H1 (cell line): ENCODE measurements around the gene SPIRE1.

Experiments used
- CHD1 ChIP-seq: IDR thresholded peaks from 2 replicates; pipeline ENCODE4 v1.6.1; 2012; ENCODE audit warnings: low read depth, low read length, improper control_type of control experiment
- CREB1 ChIP-seq: IDR thresholded peaks from 2 replicates; pipeline ENCODE4 v1.6.1; 2012; ENCODE audit warnings: inconsistent platforms
- CTCF ChIP-seq, 3 experiments: IDR thresholded peaks; 1 replicate in 2 of 3; 2 replicates in 1 of 3; pipeline versions ENCODE4 v1.5.1 to v1.6.1; 2011; ENCODE audit warnings: low read length in 3 of 3, mild to moderate bottlenecking in 3 of 3, inconsistent platforms in 2 of 3, low read depth in 1 of 3, moderate library complexity in 1 of 3; ENCODE audit not compliant: insufficient read depth in 1 of 3; ENCODE audit errors: control extremely low read depth in 1 of 3
- HDAC2 ChIP-seq, 2 experiments: fragments of 300-600 bp in 1 of 2; sonication (generic) in 1 of 2; IDR thresholded peaks; 2 replicates each; pipeline ENCODE4 v1.6.1; 2011 to 2012; ENCODE audit warnings: low read depth in 2 of 2, low read length in 2 of 2, mild to moderate bottlenecking in 2 of 2, moderate library complexity in 2 of 2, borderline replicate concordance in 1 of 2, inconsistent platforms in 1 of 2
- SIRT6 ChIP-seq: IDR thresholded peaks from one replicate; pipeline ENCODE4 v1.7.1; 2012; ENCODE audit warnings: low read length, inconsistent platforms
- TAF1 ChIP-seq: IDR thresholded peaks from 2 replicates; pipeline ENCODE4 v1.6.1; 2011; ENCODE audit warnings: mild to moderate bottlenecking, low read depth, low read length
- TF ChIP-seq, protein P1 (sequence below): IDR thresholded peaks from 2 replicates; pipeline ENCODE4 v1.6.1; 2011; ENCODE audit warnings: low read depth, mild to moderate bottlenecking, low read length; ENCODE audit not compliant: insufficient read depth

DNA sequence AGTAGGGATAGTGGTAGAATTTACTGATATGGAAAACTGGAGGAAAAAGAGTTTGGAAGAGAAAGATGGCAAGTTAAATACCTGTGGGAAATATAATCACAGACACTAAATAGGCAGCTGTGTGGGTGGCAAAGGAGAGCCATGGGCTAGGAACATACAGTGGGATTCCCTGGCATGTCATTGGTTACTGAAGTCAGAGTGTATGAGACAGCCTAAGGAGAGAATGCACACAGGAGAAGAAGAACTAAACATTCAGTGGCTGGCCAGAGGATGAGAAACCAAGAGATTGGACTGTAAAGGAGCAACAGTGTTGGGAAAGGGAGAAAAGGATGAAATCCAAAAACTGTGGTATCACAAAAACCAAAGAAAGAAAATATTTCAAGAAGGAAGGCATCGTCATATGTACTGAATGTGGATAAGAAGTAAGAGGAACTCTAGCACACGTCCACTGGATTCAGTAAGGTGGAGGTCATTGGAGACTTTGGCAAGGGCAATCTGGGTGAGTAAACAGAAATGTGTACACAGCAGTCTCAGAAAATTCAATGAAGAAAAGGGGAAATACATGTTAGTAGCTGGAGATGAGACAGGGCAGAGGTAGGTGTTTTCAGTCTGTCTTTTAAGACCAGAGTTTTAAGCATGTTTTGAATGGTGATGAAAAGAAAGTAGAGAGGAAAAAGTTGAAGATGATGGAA, 83.3 kb downstream of the SPIRE1 start:
- TF ChIP-seq CREB1, result no peak
- no peak for TF ChIP-seq CHD1
- no peak for TF ChIP-seq HDAC2 (IDR thresholded peaks at IDR 0.05; ENCODE audit: borderline replicate concordance in 1 of 2, low read depth in 2 of 2, low read length in 2 of 2)
- TF ChIP-seq SIRT6, result no peak
- no peak for TF ChIP-seq TAF1
- no peak for TF ChIP-seq CTCF (IDR thresholded peaks at IDR 0.05; ENCODE audit: control extremely low read depth in 1 of 3, insufficient read depth in 1 of 3, low read depth in 1 of 3, low read length in 3 of 3)
- TF ChIP-seq, protein P1, sequence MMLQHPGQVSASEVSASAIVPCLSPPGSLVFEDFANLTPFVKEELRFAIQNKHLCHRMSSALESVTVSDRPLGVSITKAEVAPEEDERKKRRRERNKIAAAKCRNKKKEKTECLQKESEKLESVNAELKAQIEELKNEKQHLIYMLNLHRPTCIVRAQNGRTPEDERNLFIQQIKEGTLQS, result no peak
